ENCODE data around the gene TRPM5.

- TF ChIP-seq, protein P1, sequence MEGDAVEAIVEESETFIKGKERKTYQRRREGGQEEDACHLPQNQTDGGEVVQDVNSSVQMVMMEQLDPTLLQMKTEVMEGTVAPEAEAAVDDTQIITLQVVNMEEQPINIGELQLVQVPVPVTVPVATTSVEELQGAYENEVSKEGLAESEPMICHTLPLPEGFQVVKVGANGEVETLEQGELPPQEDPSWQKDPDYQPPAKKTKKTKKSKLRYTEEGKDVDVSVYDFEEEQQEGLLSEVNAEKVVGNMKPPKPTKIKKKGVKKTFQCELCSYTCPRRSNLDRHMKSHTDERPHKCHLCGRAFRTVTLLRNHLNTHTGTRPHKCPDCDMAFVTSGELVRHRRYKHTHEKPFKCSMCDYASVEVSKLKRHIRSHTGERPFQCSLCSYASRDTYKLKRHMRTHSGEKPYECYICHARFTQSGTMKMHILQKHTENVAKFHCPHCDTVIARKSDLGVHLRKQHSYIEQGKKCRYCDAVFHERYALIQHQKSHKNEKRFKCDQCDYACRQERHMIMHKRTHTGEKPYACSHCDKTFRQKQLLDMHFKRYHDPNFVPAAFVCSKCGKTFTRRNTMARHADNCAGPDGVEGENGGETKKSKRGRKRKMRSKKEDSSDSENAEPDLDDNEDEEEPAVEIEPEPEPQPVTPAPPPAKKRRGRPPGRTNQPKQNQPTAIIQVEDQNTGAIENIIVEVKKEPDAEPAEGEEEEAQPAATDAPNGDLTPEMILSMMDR (optimal IDR thresholded peaks at IDR 0.05 in 1 of 3, IDR thresholded peaks at IDR 0.05 in 1 of 3, conservative IDR thresholded peaks at IDR 0.05 in 1 of 3; ENCODE audit: extremely low read depth in 1 of 3, insufficient read depth in 2 of 3, low read length in 3 of 3), result no peak
- no peak for TF ChIP-seq EZH2 (IDR thresholded peaks at IDR 0.05; ENCODE audit: low read length)
Observed at GRCh38 chr11:2466869-2467694, 22.8 kb upstream of the TRPM5 start.
